ENCODE results near the gene CCDC13.

The CCDC13 gene

DNA sequence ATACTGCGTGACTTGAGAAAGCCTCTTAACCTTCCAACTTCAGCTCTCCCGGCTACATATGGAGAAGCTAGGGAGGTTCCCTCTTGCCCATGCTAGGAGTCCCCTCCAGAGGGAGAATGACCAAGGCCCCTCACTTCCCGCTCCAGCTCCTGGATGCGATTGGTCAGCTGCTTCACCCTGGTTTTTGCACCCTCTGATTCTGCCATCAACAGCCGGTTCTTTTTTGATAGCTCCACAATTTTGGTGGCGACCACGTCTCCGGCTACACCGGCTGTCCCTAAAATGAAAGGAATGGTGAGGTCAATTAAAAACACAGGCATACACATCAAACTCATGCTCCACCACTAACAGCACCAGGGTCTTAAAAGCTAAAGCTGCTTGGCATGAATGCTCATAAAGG, 20.6 kb downstream of the CCDC13 start:
- DNase-seq (ENCODE audit: low read depth, low spot score) = no peak

GRCh38 chr3:42751609-42752008, 21.4 kb downstream of the CCDC13 start:
- no peak for DNase-seq (ENCODE audit: low read depth, low spot score)

GRCh38 chr3:42750834-42751233, 22.2 kb downstream of the CCDC13 start:
- no peak for DNase-seq (ENCODE audit: low read depth, low spot score)

DNA sequence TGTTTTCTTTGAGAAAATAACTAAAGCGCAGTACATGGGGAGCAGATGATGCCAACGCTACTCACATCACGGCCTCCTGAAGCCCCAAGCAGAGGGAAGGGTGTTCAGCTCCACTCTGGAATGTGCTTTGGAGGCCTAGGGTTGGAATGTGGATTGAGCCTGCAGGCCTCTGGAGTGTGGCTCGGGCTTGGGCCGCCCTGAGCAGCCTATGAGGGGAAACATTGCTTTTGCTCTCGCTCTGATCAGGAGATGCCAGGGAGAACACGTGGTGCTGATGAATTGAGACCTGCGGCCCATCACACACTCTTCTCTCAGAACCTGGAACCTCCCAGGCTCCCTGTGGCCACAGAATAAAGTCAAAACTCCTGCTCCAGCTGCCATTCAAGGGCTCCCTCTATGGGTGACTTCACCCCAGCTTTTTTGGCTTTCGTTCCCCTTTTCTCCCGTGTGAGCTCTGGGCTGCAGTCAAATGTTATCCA, 23.3 kb downstream of the CCDC13 start:
- DNase-seq (ENCODE audit: low read depth, low spot score) = no peak

DNA sequence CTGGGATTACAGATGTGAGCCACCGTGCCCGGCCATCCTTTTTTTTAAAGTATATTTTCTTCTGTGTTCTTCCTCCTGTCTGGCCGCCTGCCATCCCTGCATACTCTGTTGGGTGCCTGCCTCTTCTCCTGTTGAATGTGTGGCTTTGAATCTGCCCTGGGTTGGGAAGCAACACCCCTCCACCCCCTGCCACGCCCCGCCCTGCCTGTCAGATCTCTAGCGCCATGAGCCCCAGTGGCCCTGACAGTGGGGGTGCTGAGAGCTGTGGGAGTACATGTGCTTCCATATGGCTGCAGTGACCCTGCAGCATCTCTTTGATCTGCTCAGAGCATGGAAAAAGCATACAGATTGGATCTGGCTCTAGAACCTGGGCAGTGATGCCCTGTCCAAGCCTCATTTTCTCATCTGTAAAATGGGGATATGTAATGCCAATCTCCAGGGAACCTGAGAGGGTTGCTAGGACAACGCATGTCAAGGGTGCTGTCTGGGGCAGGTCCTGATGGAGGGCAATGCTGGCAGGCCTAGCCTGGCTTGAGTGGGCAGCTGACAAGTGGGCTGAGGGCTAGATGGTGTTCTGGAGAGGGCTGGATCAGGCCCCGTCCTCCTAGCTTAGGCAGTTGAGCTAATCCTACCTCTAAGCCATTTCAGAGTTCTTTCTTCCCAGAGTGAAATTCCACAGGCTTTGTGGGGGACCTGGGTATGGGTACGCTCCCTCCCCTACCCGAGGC, 23.9 kb downstream of the CCDC13 start:
- no peak for DNase-seq (ENCODE audit: low read depth, low spot score)

GRCh38 chr3:42747581-42747980, 25.5 kb downstream of the CCDC13 start:
- DNase-seq (ENCODE audit: low read depth, low spot score) = no peak

- DNase-seq (ENCODE audit: low read depth, low spot score) = no peak
Observed at GRCh38 chr3:42746455-42747450, 26.3 kb downstream of the CCDC13 start.

- DNase-seq (ENCODE audit: low read depth, low spot score) = no peak
Observed at GRCh38 chr3:42745776-42746454, 27.1 kb downstream of the CCDC13 start.

- no peak for DNase-seq (ENCODE audit: low read depth, low spot score)
Observed at GRCh38 chr3:42745291-42745745, 27.7 kb downstream of the CCDC13 start.

DNA sequence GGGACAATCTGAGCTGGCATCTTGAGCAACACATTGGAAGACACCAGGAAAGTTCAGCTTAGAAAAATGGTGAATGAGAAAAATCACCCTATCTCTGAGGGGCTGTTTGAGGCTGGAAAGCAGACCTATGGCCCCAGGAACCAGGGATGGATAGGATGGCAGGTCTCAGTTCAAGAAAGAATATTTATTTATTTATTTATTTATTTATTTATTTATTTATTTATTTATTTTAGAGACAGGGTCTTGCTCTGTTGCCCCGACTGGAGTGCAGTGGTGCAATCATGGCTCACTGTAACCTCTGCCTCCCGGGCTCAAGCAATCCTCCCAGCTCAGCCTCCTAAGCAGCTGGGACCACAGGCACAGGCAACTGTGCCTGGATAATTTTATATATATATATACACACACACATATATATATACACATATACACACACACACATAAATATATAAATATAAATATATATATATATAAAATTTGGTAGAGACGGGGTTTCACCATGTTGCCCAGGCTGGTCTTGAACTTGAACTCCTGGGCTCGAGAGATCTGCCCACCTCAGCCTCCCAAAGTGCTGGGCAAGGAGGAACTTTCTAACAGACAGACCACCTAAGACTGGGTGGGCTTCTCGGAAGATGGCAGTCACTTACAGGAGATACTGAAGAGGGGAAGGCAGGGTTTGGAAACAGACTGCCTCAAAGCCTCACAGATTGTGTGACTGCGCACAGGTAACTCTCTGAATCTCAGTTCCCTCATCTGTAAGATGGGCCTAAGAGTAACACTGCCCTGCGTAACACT, 29.7 kb downstream of the CCDC13 start:
- no peak for DNase-seq (ENCODE audit: low read depth, low spot score)

DNA sequence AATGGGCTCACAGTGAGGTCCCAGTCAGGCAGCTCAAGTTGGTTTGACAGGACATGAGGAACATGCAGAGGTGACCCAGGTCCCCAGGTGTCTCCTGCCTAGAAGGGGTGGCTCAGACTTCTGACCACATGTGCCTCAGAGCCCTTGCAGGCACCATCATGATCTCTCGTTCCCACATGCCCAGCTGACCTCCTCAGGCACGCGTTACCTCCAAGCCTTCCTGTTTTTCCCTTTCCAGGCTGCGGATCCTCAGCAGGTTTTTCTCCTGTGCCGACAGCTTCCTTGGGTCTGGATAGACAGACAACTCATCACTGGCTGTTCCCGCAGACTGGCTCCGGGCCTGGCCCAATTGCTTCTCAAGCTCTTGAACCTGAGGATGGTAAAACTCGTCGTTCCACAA, 30.4 kb downstream of the CCDC13 start:
- no peak for DNase-seq (ENCODE audit: low read depth, low spot score)

DNA sequence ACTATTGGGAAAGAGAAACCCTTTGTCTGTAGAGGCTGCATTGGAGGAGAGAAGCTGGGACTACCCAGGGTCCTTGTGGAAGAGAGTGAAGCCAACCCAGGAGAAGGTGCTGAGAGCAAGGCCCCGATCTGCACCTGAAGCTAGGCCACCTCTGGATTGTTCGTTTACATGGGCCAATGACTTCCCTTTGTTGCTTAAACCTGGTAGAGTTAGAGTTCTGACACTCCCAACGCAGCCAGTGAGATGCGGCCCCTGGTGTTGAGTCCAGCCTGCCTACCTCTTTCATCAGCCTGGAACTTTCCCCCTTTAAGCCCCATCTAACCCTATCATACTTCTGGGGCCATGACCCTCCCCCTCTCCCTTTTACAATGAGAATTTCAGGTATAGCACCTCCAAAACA, 30.8 kb downstream of the CCDC13 start:
- no peak for DNase-seq (ENCODE audit: low read depth, low spot score)

DNA sequence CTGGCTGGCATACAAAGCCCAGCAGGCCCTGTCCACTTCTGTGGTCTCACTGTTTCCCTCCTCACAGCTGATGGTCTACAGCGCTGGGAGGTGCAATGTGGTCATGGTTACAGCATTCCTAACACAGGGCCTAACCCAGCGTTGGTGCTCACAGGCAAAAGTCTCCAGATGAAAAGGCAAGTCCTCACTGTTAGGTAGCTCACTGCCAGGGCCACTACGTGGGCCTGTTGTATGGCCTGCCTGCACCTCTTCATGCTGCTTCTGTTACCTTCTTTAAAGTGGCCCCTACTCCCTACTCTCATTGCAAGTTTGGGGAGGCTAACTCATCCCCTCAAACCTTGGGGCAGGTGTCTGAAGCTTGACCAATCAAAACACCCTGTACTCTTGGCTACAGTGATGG, 31.3 kb downstream of the CCDC13 start:
- DNase-seq (ENCODE audit: low read depth, low spot score) = no peak

DNA sequence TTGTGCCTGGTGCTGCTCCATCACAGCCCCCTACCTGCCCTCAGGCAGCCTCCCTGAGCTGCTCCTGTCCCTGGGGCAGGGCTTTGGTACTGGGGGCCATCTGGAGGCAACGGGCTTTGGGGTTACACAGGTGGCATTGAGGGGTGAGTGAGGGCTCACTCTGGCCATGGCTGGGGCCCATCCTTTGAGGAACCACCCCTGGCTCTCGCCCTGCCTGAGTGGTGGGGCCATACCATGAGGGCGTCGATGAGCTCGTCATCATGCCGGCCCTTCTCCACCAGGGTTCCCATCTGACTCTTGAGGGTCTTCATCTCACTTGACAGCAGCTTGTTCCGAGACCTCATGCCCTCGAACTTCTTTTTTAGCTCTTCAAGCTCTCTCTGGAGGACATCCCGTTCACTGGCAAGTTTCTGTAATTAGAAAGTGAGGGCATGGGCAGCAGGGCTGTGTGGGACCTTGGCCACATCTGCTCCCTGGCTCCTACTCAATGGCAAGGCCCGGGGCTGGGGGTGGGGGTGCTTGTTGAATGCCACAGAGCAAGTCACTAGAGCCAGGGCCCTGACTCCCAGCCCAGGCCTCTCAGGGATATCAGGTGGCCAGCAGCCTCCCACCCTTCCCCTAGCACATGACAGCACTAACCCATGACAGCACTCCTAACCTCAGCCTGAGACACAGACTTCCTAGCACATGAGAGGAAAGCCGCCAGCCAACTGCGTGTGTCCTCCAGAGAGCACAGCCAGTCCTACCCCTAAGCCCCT, 33.5 kb downstream of the CCDC13 start:
- no peak for DNase-seq (ENCODE audit: low read depth, low spot score)

DNA sequence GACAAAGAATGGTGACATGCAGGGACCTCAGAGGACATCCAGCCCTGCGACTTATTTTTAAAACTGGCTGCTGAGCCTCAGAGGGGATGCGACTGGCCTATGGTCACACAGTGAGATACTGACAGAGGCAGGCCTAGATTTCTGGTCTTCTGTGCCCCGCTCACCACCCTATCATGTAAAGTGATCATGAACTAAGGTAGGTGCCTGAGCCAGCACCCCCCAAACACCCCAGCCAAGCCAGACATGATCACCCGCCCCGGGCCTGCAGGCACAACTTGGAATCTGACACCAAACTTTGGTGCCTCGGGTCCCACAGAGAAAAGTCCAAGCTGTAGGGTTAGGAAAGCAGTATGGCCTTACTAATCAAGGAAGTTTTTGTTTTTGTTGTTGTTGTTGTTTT, 36.5 kb downstream of the CCDC13 start:
- no peak for DNase-seq (ENCODE audit: low read depth, low spot score)

DNA sequence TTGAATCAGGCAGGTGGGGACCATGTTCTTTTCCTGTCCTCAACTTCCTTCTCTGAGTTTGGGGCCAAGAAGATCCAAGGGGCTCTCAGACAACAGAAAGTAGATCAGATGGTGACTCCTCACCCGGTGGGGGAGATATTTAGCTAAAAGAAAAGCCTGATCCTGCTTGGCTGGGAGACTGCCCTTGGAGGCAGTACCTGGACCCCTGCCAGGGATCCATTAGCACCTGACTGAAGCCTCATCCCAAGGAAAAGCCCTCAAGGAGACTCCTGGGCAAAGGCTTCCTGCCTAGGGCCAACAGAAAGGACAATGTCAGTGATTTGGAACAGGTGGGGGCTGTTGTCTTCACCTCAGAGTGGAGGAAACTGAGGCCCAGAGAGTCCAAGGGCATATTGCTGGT, 37.0 kb downstream of the CCDC13 start:
- DNase-seq (ENCODE audit: low read depth, low spot score) = no peak

DNA sequence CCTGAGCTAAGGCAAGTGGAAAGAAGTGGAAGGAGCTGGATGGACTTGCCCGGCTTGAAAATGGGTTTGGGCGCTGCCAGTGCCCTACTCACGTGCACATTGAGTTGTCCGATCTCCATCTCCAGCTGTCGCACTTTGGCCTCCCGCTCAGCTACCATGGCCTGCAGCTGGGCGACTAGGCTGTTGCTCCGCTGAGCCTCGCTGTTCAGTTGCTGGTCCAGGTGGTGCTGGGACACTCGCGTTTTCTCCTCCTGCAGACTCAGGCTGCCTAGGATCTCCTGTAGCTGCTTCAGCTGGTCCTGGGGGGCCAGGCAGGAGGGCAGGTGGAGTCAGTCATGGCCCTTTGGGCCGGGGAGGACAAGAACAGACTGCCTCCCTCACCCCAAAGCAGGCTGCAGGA, 37.4 kb downstream of the CCDC13 start:
- DNase-seq (ENCODE audit: low read depth, low spot score) = no peak

GRCh38 chr3:42735019-42735418, 38.0 kb downstream of the CCDC13 start:
- DNase-seq (ENCODE audit: low read depth, low spot score) = no peak

GRCh38 chr3:42734263-42734860, 38.7 kb downstream of the CCDC13 start:
- DNase-seq (ENCODE audit: low read depth, low spot score) = no peak

All from activated naive CD8-positive, alpha-beta T cell treated with anti-CD3 and anti-CD28 coated beads, Interleukin-2, amount 50 U/mL, for 16 hours (primary cell).